Testis (tissue), 3 donors: ENCODE measurements around the gene MEMO1. TPM values are rescaled to one million over a fixed set of nuclear protein-coding genes. Genes with fewer than 3 reads are reported as not detected.
"Not testable (repeated sequence)": the region's sequence is repeated elsewhere in the genome, so short reads cannot be mapped to it uniquely, and the experiment has no call there.

ENCODE experiments used
- DNase-seq: peaks from one replicate; pipeline ENCODE4 v3.0.0-alpha.2; 2019
- H3K27ac ChIP-seq, 2 donors: fragments of 200-600 bp; sonication (generic); one replicate each; pipeline ENCODE4 v1.5.1; 2019
- H3K27me3 ChIP-seq: fragments of 200-600 bp; sonication (generic); one replicate; pipeline ENCODE4 v1.5.1; 2019
- H3K36me3 ChIP-seq: fragments of 200-600 bp; sonication (generic); one replicate; pipeline ENCODE4 v1.5.1; 2017; ENCODE audit warnings: low read depth; ENCODE audit errors: missing control alignments
- H3K4me1 ChIP-seq: fragments of 200-600 bp; sonication (generic); one replicate; pipeline ENCODE4 v1.5.1; 2019
- H3K4me3 ChIP-seq, 2 donors: fragments of 200-600 bp; sonication (generic); one replicate each; pipeline ENCODE4 v1.5.1; 2017 to 2019
- H3K9me3 ChIP-seq: fragments of 200-600 bp; sonication (generic); one replicate; pipeline ENCODE4 v1.5.1; 2017
- POLR2A ChIP-seq: fragments of 450-650 bp; IDR thresholded peaks from one replicate; pipeline ENCODE4 v1.6.1; 2017; ENCODE audit warnings: antibody characterized with exemption, mild to moderate bottlenecking, moderate library complexity
- WGBS, 2 donors: methylation state at CpG; one replicate each; pipeline ENCODE4 v1.1.5; 2018; 5-methylcytosine and 5-hydroxymethylcytosine counted together
- intact Hi-C: fragments of 100-400 bp; cut with DNase I; formaldehyde crosslinking; loops from one replicate; pipeline ENCODE4 v1.15.1; 2023; ENCODE audit warnings: low total_unique reads
- polyA plus RNA-seq: library from polyadenylated mRNA; stranded (reverse); fragments of 350-450 nt; fragmentation: Illumina TruSeq; extraction: RNeasy Lipid Tissue Mini Kit (QIAGEN cat#74804); gene quantifications from one replicate; pipeline ENCODE4 v1.2.3, GENCODE V29; 2014; ENCODE audit warnings: low read depth, low replicate concordance; ENCODE audit not compliant: insufficient read depth
- total RNA-seq, 2 donors: library from RNA; depleted of rRNA; stranded (reverse); fragments of >200 nt; gene quantifications; one replicate each; pipeline ENCODE4 v1.2.3, GENCODE V29; 2016
- TF ChIP-seq, protein P1 (sequence below), 3 experiments: fragments of 450-650 bp in 2 of 3; fragments of 200-600 bp in 1 of 3; sonication (generic) in 1 of 3; IDR thresholded peaks; one replicate each; pipeline ENCODE4 v1.5.1; 2016 to 2019; ENCODE audit warnings: antibody characterized with exemption in 3 of 3, mild to moderate bottlenecking in 2 of 3, moderate library complexity in 1 of 3

The MEMO1 gene
- total and polyA plus RNA-seq, 3 donors from 2014 or later, result 59.9 to 167 (median 61.1) TPM

DNA sequence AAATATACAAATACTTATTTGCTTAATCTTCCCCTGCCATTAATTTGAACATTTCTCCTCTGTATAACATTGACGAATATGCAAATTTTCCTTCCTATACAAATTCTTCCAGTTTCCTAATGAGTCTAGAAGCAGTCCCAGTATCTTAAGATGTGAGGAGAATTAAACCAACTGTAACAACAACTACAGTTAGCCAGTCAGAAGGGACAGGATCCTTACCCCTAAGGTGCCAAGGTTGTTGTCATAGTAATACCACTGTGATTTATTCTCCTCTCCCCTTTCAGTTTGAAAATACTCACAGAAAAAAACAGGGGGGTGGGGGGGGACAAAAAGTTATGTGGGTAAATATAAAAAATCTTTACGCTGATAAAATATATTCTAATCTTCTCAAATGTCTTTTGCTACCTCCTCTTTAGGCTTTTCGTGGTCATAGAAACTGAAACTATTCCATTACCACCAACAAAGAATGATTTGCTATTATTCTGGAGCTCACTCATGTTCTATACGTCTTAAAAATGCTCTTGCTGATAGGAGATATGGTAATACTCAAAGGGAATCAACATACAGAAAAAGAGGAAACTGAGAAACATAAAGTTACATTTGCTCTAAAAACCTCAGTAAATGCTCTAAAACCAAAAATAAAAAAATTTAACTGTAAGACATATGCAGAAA is 107.6 kb downstream of the MEMO1 start:
- 81 to 84% methylated on average over 4 of the region's 4 CpGs for whole genome bisulfite sequencing, 2 donors
- Histone ChIP-seq H3K9me3 (no peaks in the 10 kb centered on the region), H3K27ac (no peak overlapping the region), H3K4me3 (no peak overlapping the region), H3K4me1 (no peaks in the 10 kb centered on the region), H3K36me3 (no peaks in the 10 kb centered on the region), H3K27me3 (no peaks in the 10 kb centered on the region)
- DNase-seq, result no peak
- intact Hi-C loops, result no loop called here
- no peak for TF ChIP-seq POLR2A
- TF ChIP-seq, protein P1, sequence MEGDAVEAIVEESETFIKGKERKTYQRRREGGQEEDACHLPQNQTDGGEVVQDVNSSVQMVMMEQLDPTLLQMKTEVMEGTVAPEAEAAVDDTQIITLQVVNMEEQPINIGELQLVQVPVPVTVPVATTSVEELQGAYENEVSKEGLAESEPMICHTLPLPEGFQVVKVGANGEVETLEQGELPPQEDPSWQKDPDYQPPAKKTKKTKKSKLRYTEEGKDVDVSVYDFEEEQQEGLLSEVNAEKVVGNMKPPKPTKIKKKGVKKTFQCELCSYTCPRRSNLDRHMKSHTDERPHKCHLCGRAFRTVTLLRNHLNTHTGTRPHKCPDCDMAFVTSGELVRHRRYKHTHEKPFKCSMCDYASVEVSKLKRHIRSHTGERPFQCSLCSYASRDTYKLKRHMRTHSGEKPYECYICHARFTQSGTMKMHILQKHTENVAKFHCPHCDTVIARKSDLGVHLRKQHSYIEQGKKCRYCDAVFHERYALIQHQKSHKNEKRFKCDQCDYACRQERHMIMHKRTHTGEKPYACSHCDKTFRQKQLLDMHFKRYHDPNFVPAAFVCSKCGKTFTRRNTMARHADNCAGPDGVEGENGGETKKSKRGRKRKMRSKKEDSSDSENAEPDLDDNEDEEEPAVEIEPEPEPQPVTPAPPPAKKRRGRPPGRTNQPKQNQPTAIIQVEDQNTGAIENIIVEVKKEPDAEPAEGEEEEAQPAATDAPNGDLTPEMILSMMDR (IDR thresholded peaks at IDR 0.05), result no peak

DNA sequence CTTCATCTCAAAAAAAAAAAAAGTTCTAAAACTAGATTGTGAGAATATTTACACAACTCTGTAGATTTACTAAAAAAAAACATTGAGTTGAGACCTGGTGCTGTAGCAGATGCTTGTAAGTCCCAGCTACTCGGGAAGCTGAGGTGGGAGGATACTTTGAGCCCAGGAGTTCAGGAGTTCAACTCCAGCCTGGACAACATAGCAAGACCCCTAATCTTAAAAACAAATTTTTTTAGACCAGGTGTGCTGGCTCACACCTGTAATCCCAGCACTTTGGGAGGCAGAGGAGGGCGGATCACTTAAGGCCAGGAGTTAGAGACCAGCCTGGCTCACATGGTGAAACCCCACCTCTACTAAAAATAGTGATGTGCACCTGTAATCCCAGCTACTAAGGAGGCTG is 108.9 kb downstream of the MEMO1 start:
- TF ChIP-seq POLR2A, result no peak
- TF ChIP-seq, protein P1 (IDR thresholded peaks at IDR 0.05), result no peak

DNA sequence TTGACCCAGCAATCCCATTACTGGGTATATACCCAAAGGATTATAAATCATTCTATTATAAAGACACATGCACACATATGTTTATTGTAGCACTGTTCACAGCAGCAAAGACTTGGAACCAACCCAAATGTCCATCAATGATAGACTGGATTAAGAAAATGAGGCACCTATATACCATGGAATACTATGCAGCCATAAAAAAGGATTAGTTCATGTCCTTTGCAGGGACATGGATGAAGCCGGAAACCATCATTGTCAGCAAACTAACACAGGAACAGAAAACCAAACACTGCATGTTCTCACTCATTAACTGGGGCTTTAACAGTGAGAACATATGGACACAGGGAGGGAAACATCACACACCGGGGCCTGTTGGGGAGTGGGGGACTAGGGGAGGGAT is 110.7 kb downstream of the MEMO1 start:
- H3K4me1 ChIP-seq, H3K36me3 ChIP-seq, H3K27me3 ChIP-seq, H3K27ac ChIP-seq, intact Hi-C loops, DNase-seq, H3K4me3 ChIP-seq, H3K9me3 ChIP-seq: not testable (repeated sequence)
- WGBS, 2 donors, result 91 to 100% methylated on average over 2 of the region's 2 CpGs

More for the DNA sequence above, 108.9 kb downstream of the MEMO1 start:
- Histone ChIP-seq H3K27me3 (no peaks in the 10 kb centered on the region), H3K36me3 (no peaks in the 10 kb centered on the region), H3K27ac (no peak overlapping the region), H3K4me3 (no peak overlapping the region), H3K9me3 (no peaks in the 10 kb centered on the region), H3K4me1 (no peaks in the 10 kb centered on the region)
- no peak for DNase-seq
- 87 to 95% methylated on average over 2 of the region's 2 CpGs for WGBS, 2 donors
- intact Hi-C loops, result no loop called here

DNA sequence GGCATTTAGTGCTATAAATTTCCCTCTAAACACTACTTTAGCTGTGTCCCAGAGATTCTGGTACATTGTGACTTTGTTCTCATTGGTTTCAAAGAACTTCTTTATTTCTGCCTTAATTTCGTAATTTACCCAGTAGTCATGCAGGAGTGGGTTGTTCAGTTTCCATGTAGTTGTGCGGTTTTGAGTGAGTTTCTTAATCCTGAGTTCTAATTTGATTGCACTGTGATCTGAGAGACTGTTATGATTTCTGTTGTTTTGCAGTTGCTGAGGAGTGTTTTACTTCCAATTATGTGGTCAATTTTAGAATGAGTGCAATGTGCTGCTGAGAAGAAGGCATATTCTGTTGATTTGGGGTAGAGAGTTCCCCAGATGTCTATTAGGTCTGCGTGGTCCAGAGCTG is 112.5 kb downstream of the MEMO1 start:
- H3K27me3 ChIP-seq, H3K4me1 ChIP-seq, H3K27ac ChIP-seq, H3K9me3 ChIP-seq, DNase-seq, intact Hi-C loops, H3K36me3 ChIP-seq, H3K4me3 ChIP-seq: not testable (repeated sequence)
- 94 to 95% methylated on average over 3 of the region's 3 CpGs for WGBS, 2 donors

DNA sequence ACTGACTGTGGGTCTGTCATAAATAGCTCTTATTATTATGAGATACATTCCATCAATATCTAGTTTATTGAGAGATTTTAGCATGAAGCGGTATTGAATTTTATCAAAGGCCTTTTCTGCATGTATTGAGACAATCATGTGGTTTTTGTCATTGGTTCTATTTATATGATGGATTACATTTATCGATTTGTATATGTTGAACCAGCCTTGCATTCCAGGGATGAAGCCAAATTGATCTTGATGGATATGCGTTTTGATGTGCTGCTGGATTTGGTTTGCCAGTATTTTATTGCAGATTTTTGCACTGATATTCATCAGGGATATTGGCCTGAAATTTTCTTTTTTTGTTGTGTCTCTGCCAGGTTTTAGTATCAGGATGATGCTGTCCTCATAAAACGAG is 113.5 kb downstream of the MEMO1 start:
- H3K36me3 ChIP-seq, intact Hi-C loops, H3K27ac ChIP-seq, H3K9me3 ChIP-seq, H3K4me1 ChIP-seq, H3K27me3 ChIP-seq, DNase-seq, H3K4me3 ChIP-seq: not testable (repeated sequence)
- 94 to 96% methylated on average over 4 of the region's 4 CpGs for WGBS, 2 donors

DNA sequence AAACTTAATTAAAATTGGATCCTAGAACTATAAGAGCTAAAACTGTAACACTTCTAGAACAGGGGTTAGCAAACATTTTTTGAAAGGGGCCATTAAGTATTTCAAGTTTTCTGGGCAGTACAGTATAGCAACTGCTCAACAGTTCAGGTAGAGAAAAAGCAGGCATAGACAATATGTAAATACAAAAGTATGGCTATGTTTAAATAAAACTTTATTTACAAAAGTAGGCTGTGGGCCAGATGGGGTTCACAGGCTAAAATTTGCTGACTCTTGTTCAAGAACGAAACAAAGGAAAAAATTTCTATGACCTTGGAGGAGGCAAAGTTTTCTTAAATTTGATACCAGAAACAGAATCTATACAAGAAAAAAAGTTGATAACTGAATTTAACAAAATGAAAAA is 114.5 kb downstream of the MEMO1 start:
- no peaks in the 10 kb centered on the region for H3K27me3 ChIP-seq
- H3K36me3 ChIP-seq, result no peaks in the 10 kb centered on the region

More for the DNA sequence above, 114.5 kb downstream of the MEMO1 start:
- H3K27ac ChIP-seq, result no peak overlapping the region
- no peak for TF ChIP-seq POLR2A
- TF ChIP-seq, protein P1 (IDR thresholded peaks at IDR 0.05), result no peak
- WGBS, 2 donors, result 73 to 86% methylated on average over 1 of the region's 1 CpG
- no peaks in the 10 kb centered on the region for H3K9me3 ChIP-seq
- no peak for DNase-seq
- intact Hi-C loops, result no loop called here
- no peaks in the 10 kb centered on the region for H3K4me1 ChIP-seq
- H3K4me3 ChIP-seq, result no peak overlapping the region
